GM19455 (cell line): ENCODE results near the gene RHBDD3.
"Not testable (repeated sequence)": the region's sequence is repeated elsewhere in the genome, so short reads cannot be mapped to it uniquely, and the experiment has no call there.

Experiments
- ATAC-seq: cut with Tn5 transposase; IDR thresholded peaks from one replicate; pipeline ENCODE4 v1.9.1; 2021; ENCODE audit not compliant: unreplicated experiment

The RHBDD3 gene

DNA sequence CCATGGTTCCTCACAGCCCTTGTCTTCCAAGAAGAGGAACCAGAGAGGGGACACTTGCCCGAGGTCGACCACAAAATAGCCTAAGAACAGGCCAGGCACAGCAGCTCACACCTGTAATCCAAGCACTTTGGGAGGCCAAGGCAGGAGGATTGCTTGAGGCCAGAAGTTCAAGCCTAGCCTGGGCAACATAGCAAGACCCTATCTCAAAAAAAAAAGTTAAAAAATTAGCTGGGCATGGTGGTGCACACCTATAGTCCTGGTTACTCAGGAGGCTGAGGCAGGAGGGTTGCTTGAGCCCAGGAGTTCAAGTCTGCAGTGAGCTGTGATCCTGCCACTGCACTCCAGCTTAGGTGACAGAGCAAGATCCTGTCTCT lies 48.4 kb downstream of the RHBDD3 start:
- ATAC-seq, result not testable (repeated sequence)

DNA sequence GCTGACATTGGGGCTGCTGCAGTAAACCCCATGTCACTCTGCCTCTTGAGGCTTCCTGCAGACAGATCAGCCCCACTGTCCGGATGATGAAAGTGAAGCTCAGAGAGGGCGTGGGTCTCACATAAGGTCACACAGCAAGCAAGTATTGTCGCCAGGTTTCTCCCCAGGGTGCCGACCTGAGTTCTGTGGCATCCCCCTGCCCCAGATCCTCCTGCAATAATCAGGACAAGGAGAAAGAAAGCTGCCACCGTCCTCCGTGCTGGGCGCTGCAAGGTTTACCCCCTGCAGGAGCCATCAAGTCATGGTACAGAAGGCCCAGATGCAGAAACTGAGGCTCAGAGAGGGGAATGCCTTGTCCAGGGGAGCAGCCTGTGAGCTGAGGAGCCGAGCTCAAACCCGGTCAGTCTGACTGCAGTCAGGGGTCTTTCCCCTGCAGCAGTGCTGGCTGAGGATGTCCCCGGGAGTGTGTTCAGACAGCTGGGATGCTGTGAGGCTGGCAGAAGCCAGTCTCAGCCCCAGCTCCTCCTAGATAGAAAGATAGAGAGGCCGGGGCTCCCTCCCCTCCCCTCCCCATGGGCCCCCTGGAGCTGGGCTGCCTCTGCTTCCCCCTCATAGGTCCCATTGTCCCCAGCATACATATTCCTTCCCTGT lies 48.9 kb downstream of the RHBDD3 start:
- no peak for ATAC-seq

DNA sequence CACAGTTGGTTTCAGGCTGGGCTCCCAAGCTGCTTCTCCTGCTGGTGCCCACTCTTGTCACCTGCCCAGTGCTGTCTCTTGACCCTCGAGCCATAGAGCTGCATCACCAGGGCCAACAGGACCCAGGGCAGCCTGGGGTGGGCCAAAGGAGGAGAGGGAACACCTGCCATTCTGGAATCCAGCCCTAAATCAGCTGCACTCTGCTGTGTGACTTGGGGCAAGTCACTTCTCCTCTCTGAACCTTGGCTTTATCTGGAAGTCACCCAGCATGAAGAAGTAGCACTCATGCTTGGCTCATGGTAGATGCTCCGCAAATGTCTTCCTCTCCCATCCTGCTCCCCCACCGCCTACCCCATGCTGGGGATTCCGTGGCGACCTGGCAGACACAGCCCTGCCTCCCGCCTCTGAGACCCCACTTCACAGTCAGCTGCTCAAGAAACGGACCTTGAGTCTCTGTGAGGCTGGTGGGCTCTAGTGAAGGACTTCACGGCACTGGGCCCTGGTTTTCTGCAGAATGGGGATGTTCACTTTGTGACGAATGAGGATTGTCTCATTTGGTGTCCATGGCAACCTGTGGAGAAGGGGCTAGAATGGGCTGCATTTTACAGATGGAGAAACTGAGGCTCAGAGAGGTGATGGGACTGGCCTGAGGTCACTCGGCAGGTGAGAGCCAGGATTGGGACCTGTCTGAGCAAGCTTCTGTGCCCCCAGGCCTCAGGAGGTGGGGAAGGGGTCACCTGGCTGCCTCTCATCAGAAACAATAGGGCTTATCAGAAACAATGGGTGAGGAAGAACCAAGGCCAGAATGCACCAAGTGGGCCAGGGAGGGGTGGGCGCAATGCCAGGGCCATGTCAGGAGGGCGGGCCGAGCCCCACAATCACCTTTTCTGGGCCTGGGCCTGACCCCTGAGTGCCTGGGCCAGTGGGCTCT lies 49.7 kb downstream of the RHBDD3 start:
- no peak for ATAC-seq

DNA sequence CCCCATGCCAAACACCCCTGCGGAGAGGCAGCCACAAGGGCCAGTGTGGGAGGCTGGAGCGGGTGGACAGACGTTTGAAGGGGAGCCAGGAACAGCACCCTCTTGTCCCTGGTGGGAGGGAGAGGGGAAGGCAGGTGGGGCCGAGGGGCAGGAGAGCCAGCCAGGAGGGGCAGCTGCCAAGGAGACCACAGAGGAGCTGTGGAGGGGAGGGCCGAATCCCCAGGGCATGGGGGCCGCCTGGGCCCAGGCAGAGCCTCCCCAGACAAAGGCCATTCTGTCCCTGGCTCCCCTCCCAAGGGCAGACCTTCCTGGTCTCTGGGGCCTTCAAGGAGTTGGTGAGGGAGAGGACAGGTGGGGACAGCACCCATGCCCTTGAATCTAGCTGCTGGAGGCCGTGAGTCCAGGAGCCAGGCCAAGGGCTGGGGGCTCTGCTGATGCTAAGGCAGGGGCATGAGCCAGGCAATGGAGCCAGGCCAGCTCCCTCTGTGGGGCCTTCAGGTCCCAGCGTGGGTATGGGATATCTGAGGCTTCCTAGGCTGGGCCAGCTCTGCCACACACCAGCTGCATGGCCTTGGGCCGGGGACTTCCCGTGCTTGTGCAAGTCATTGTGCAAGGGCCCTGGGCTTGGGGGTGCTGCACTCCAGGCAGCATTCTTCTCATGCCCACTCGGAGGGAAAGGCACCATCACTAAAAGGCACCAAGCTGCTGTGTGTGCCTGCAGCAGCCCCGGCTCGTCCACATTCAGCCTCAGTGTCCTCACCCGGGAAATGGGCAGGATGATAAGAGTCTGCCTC lies 50.7 kb downstream of the RHBDD3 start:
- no peak for ATAC-seq

DNA sequence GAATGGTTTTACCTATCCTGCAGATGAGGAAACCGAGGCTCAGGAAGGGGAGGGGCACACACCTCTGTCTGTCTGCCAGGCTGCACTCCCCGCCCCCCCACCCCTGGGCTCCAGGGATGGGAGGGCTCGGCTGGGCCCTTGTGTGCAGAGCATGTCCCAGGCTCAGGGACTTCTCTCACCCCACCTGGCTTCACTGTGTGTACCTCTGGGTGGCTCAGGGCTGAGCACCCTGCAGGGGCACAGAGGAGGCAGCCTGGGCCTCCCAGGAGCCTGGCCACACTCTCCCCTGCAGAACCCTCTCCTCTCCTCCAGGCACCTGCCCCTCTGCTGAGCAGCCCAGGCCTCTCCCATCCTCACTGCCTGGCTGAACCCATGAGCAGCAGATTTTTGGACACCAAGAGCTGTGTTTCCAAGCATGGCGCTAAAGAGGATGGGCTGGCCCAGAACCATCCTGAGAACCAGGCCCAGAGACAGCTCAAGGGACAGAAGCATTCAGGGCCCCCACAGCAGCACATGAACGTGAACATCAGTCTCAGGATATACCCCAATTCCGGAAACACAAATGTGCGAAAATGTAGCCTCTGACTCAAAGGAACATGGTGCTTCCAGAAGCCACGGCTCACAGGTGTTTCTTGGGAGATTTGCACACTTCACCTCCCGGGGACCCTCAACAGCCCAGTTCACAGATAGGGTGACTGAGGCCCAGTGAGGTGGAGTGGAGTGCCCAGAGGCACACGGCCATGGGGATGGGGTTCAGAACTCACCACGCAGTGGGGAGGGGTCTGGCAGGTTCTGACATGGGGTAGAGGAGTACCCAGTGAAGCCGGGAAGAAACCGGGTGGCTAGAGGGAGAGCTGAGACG lies 51.5 kb downstream of the RHBDD3 start:
- no peak for ATAC-seq

DNA sequence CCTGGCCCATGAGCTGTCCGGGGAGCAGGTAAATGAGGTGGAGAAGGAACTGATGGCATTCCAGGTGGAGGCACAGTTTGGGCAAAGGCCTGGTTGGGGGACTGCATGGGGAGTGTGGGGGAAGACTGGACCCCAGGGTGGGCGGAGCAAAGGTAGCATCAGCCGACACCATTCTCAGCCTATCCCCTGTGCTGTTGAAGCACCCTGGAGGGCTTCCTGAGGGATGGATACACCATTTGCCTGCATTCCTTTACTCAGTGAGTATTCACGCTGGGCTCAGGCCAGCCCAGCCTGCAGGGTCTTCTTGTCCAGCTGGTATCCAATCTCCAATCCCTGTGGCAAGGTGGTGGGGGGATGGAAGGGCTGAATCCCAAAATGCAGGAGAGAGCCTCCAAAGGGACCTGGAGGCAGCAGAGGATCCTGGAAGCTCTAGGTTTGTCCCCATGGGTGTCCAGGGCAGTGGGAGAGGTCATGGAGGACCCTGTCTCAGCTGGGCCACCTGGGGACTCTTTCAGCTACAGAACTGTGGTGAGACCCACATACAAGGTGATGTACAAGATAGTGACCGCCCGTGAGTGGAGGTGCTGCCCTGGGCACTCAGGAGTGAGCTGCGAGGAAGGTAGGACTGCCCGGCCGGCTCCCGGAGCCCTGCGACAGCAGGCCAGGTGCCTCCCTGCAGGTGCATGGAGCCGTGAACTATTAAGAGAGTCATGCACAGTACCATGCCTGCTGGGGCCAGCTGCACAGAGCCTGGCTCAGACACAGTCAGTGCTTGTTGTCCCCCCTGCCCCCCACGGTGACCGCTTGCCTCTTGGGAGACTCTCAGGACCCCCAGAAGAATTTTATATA lies 52.5 kb downstream of the RHBDD3 start:
- no peak for ATAC-seq

DNA sequence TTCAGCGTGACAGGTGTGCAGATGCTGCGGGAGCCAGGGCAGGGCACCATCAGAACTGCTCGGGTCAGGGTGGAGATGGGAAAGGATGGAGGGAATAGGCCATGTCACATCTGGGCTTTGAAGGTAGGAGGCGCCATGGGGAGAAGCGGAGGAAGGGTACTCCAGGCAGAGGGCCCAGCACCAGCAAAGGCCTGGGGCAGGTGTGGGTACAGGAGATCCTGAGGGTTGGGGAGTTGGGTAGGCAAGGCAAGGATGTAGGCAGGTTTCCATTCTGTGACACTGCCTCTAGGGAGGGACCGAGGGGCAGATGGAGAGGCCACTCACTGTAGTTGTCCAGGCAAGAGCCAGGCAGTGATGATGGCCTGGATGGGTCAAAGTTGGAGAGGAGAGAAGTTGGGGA lies 53.5 kb downstream of the RHBDD3 start:
- ATAC-seq, result no peak

DNA sequence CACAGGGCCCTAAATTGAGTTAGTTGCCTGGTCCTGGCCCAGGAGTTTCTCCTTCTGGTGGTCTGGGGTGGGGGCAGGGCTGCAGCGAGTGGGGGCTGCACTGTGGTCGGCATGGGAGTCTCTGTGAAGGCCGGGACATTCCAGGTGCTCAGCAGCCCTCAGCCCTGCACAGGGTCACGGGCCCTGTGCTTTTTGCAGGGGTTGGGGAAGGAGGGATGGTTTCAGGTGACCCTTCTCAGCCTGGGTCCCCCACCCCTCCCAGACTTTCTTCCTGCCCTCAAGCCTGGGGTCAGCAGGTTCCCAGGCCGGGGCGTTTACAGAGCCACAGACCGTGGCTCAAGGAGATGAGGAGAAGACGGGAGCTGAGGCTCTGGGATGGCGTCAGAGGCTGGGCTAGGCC lies 54.3 kb downstream of the RHBDD3 start:
- no peak for ATAC-seq

DNA sequence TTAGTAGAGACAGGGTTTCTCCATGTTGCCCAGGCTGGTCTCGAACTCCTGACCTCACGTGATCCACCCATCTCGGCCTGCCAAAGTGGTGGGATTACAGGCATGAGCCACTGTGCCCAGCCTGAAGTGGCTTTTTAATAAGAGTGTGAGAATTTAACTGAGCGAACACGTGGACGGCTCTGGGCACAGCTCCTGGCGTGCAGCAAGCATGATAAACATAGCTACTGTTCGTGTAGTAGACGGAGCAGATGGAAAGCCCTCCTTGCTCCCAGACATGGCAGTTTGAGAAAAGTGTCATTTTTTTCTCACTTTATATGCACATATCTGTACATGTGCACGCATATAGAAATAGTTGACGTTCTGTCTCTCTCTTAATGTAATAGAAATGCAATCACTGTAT lies 55.0 kb downstream of the RHBDD3 start:
- ATAC-seq, result no peak

DNA sequence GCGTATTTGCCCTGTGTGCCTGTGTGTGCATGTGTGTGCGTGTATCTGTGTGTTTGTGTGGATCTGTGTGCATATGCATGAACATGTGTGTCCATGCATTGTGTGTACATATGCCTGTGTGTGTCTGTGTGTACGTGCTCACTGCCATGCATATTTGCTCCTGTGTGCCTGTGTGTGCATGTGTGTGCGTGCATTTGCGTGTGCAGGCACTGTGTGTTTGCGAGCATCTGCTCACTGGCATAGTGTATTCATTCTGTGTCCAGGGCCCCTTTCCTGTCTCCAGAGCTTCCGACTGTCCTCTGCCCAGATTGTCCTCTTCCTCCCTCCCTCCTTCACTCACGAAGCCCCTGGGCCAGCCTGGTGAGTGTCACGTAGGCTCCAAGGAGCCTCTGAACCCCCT lies 56.3 kb downstream of the RHBDD3 start:
- ATAC-seq, result no peak

DNA sequence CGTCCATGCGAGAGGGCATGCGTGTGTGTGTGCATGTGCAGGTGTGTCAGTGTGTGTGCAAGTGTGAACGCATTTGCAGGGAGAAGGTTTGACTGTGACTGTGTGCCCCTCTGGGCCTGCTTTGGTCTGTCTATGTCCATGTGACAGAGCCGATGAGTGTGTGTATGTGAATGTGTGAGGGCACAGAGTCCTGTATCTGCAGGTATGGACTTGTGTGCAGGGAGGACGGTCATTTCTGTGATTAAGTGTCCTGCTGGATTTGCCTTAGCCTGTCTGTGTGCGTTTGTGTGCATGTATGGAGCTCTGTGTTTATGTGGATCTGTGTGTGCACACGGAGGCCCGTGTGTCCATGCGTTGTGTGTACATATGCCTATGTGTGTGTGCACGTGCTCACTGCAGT lies 56.7 kb downstream of the RHBDD3 start:
- no peak for ATAC-seq
